Measurements from ENCODE around the gene RCN1.

RCN1 gene

DNA sequence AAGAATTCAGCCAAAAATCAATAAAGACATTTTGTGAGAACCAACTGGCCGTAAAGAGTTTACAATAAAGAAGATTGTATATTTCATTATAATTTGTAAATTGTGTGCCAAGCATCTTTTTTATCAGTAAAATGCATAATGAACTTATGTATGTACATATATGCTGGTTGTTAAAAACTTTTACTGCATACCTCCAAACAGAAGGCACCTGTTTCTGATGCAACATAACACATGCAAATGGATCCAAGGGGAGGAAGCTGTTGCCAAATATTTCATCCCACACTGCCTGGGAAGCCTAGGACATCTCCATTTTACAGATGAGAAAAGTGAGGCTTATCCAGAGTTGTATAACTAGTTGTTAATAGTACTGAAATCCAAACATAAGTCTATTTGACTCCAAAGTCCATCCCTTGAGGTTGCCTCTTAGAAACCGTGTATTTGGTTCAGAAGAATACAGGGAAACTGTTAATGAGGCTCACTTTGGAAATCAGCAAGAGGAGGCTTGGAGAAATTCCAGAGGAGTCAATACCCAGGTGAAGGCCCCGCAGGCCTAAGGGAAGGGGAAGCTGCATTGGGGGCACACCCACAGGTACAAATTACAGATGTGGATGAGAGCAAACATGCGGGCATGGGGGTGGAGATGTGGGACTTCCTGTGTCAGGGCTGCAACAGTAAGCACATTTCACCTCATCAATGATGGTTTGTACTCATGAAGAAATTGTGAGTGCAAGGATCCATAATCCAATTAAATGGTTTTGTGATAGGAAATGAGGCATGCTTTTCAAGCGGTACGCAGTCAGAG, 51.1 kb downstream of the RCN1 start:
- FAIRE-seq, result no peak

DNA sequence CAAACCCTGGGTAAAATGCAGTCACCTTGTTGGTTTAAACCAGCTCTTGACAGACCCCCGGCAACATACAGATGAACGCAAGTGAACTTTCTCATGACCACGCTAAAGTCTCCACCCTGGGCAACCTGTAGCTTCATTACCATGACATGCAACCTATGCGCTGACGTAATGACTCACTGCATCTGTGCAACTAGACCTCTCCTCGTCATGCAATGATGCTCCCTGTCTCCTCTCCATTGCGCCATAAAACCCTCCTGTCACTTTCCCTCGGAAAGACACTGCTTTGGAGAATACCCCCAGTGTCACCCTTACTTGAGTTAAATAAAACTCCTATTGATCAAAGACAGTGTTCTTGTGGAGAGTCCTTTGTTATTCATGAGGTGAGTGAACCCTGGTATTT, 52.5 kb downstream of the RCN1 start:
- DNase-seq (ENCODE audit: insufficient read length, low spot score) (no peak), FAIRE-seq (no peak)
- TF ChIP-seq POLR2AphosphoS5 (IDR thresholded peaks at IDR 0.05; ENCODE audit: low read depth, low read length) (no peak), TAF1 (IDR thresholded peaks at IDR 0.05; ENCODE audit: low read depth, low read length) (no peak), POU2F2 (IDR thresholded peaks at IDR 0.05; ENCODE audit: low read depth, low read length) (no peak), SPI1 (IDR thresholded peaks at IDR 0.05; ENCODE audit: low read depth, low read length) (no peak), POLR2A (IDR thresholded peaks at IDR 0.05; ENCODE audit: low read depth, low read length) (no peak), PAX5 (IDR thresholded peaks at IDR 0.05; ENCODE audit: insufficient read depth, low read length, severe bottlenecking) (no peak)

More for the DNA sequence above, 51.1 kb downstream of the RCN1 start:
- TF ChIP-seq POLR2A (IDR thresholded peaks at IDR 0.05; ENCODE audit: low read depth, low read length) (no peak), TAF1 (IDR thresholded peaks at IDR 0.05; ENCODE audit: low read depth, low read length) (no peak), POLR2AphosphoS5 (IDR thresholded peaks at IDR 0.05; ENCODE audit: low read depth, low read length) (no peak), SPI1 (IDR thresholded peaks at IDR 0.05; ENCODE audit: low read depth, low read length) (no peak), POU2F2 (IDR thresholded peaks at IDR 0.05; ENCODE audit: low read depth, low read length) (no peak), PAX5 (IDR thresholded peaks at IDR 0.05; ENCODE audit: insufficient read depth, low read length, severe bottlenecking) (no peak)
- no peak for DNase-seq (ENCODE audit: insufficient read length, low spot score)

DNA sequence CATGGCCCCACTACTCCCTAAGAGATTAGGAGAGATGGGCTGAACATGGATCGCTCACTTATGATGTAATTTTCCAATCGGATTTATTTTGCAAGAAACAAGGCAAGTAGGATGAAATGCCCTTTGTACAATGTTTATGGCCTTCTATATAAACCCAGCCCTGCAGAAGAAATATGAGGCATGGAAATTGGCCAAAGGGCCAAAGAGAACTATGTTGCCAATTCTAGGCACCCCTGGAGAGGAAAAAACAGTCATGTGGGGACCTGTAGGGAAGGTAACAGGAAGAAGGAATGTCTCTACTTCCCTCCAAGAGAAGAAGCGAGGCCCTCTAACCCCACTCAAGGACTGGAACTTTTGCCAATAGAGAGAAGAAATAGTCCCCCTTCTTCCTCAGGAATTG, 54.4 kb downstream of the RCN1 start:
- no peak for DNase-seq (ENCODE audit: insufficient read length, low spot score)
- no peak for FAIRE-seq
- no peak for TF ChIP-seq POU2F2 (IDR thresholded peaks at IDR 0.05; ENCODE audit: low read depth, low read length)
- TF ChIP-seq POLR2A (IDR thresholded peaks at IDR 0.05; ENCODE audit: low read depth, low read length), result no peak
- TF ChIP-seq TAF1 (IDR thresholded peaks at IDR 0.05; ENCODE audit: low read depth, low read length), result no peak
- TF ChIP-seq PAX5 (IDR thresholded peaks at IDR 0.05; ENCODE audit: insufficient read depth, low read length, severe bottlenecking), result no peak
- TF ChIP-seq SPI1 (IDR thresholded peaks at IDR 0.05; ENCODE audit: low read depth, low read length), result no peak

DNA sequence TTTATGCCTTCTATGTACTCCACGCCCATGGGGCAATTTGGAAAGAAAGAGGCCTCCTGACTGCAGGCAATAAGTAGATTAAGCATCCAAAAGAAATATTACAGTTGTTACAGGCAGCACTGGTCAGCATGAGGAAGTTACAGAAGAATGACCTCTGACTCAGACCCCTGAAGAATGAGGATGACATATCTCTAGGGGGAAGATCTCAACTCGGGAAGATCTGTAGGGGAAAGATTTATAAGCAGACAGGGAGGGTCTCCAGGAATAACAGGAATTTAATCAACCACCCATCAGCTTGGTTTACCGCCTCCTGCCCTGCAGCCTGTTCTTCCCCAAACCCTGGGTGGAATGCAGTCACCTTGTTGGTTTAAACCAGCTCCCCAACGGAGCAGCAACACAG, 58.0 kb downstream of the RCN1 start:
- TF ChIP-seq SPI1 (IDR thresholded peaks at IDR 0.05; ENCODE audit: low read depth, low read length) (no peak), PAX5 (IDR thresholded peaks at IDR 0.05; ENCODE audit: insufficient read depth, low read length, severe bottlenecking) (no peak), TAF1 (IDR thresholded peaks at IDR 0.05; ENCODE audit: low read depth, low read length) (no peak), POLR2AphosphoS5 (IDR thresholded peaks at IDR 0.05; ENCODE audit: low read depth, low read length) (no peak), POU2F2 (IDR thresholded peaks at IDR 0.05; ENCODE audit: low read depth, low read length) (no peak), POLR2A (IDR thresholded peaks at IDR 0.05; ENCODE audit: low read depth, low read length) (no peak)
- no peak for DNase-seq (ENCODE audit: insufficient read length, low spot score)
- no peak for FAIRE-seq

DNA sequence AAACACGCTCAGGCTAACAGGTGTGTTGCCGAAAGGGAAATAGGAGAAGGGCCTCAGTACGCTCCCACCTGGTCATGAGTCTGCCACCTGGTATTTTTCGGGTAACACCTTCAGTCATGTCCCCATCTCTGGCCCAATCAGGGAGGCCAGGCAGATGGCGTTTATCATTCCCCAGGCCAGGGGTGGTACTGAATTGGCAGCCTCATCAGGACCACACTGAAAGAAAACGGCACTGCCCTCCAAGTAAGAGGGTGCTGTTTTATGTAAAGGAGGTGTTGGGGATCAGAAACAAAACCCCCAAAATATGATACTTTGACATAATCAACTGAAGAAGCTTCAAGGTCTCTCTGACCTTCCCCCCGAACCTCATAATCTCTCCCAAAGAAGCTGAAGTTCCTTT, 58.9 kb downstream of the RCN1 start:
- no peak for TF ChIP-seq POU2F2 (IDR thresholded peaks at IDR 0.05; ENCODE audit: low read depth, low read length)
- TF ChIP-seq TAF1 (IDR thresholded peaks at IDR 0.05; ENCODE audit: low read depth, low read length), result no peak
- no peak for TF ChIP-seq POLR2AphosphoS5 (IDR thresholded peaks at IDR 0.05; ENCODE audit: low read depth, low read length)
- no peak for TF ChIP-seq PAX5 (IDR thresholded peaks at IDR 0.05; ENCODE audit: insufficient read depth, low read length, severe bottlenecking)
- TF ChIP-seq POLR2A (IDR thresholded peaks at IDR 0.05; ENCODE audit: low read depth, low read length), result no peak
- TF ChIP-seq SPI1 (IDR thresholded peaks at IDR 0.05; ENCODE audit: low read depth, low read length), result no peak
- no peak for DNase-seq (ENCODE audit: insufficient read length, low spot score)
- no peak for FAIRE-seq

DNA sequence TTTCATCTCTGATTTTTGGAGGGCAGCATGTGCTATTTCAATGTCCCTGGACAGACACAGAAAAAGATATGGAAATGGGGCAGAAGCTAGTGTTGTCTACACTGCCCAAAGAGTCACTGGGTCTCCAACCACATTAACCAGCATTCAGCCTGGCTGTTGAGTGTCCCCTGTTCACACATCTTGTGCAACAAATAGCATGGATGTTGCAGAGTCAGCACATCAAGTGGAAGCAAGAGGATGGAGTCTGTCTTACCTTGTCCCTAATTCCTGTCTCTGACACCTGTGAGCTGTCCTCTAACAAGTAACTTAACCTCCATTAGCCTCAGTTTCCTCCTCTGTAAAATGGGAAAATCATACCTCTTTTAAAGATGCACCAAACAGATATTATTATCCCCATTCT, 60.2 kb downstream of the RCN1 start:
- no peak for FAIRE-seq
- DNase-seq (ENCODE audit: insufficient read length, low spot score), result no peak
- TF ChIP-seq SPI1 (IDR thresholded peaks at IDR 0.05; ENCODE audit: low read depth, low read length), result no peak
- TF ChIP-seq POLR2AphosphoS5 (IDR thresholded peaks at IDR 0.05; ENCODE audit: low read depth, low read length), result no peak
- no peak for TF ChIP-seq PAX5 (IDR thresholded peaks at IDR 0.05; ENCODE audit: insufficient read depth, low read length, severe bottlenecking)
- TF ChIP-seq POU2F2 (IDR thresholded peaks at IDR 0.05; ENCODE audit: low read depth, low read length), result no peak

DNA sequence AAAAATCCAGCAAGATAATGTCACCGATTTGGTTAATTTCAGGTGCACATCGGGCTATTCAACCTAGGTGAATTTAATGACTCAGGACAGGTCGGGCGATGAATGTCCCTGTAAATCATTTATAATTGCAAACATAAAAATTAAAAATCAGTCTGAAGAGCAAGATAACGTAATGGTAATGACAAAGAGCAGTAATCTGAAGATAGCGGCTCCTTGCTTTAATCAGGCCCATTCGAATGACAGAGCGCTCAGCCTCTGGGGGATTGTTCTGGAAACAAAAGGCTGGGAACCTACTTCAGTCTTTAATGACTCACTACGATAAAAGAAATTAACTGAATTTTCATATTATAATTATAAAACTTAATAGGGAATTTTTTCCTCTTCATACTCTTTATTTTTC, 61.3 kb downstream of the RCN1 start:
- no peak for DNase-seq (ENCODE audit: insufficient read length, low spot score)
- no peak for FAIRE-seq
- TF ChIP-seq POLR2A (IDR thresholded peaks at IDR 0.05; ENCODE audit: low read depth, low read length), result no peak
- TF ChIP-seq POU2F2 (IDR thresholded peaks at IDR 0.05; ENCODE audit: low read depth, low read length), result no peak
- TF ChIP-seq SPI1 (IDR thresholded peaks at IDR 0.05; ENCODE audit: low read depth, low read length), result no peak
- TF ChIP-seq PAX5 (IDR thresholded peaks at IDR 0.05; ENCODE audit: insufficient read depth, low read length, severe bottlenecking), result no peak
- TF ChIP-seq TAF1 (IDR thresholded peaks at IDR 0.05; ENCODE audit: low read depth, low read length), result no peak
- TF ChIP-seq POLR2AphosphoS5 (IDR thresholded peaks at IDR 0.05; ENCODE audit: low read depth, low read length), result no peak

DNA sequence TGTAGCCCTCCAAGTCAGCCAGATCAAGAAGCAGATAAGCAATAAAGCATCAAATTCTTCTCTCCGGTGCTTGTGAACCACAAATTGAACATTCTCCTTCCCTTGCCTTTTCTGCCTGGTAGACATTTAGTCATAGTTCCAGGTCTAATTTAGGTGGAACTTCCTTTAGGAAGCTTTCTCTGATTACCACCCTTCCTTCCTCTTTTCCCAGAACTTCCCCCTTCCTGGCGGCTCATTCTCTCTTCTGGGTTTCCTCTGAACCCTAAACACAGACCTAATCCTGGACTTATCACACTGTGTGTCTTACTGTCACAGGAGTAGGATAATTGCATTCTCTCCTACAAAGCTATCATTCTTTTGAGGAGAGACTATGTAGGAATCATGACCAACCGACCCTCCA, 61.9 kb downstream of the RCN1 start:
- FAIRE-seq (no peak), DNase-seq (ENCODE audit: insufficient read length, low spot score) (no peak)
- TF ChIP-seq POLR2AphosphoS5 (IDR thresholded peaks at IDR 0.05; ENCODE audit: low read depth, low read length), result no peak
- no peak for TF ChIP-seq PAX5 (IDR thresholded peaks at IDR 0.05; ENCODE audit: insufficient read depth, low read length, severe bottlenecking)
- TF ChIP-seq TAF1 (IDR thresholded peaks at IDR 0.05; ENCODE audit: low read depth, low read length), result no peak
- no peak for TF ChIP-seq POU2F2 (IDR thresholded peaks at IDR 0.05; ENCODE audit: low read depth, low read length)
- TF ChIP-seq SPI1 (IDR thresholded peaks at IDR 0.05; ENCODE audit: low read depth, low read length), result no peak
- TF ChIP-seq POLR2A (IDR thresholded peaks at IDR 0.05; ENCODE audit: low read depth, low read length), result no peak

DNA sequence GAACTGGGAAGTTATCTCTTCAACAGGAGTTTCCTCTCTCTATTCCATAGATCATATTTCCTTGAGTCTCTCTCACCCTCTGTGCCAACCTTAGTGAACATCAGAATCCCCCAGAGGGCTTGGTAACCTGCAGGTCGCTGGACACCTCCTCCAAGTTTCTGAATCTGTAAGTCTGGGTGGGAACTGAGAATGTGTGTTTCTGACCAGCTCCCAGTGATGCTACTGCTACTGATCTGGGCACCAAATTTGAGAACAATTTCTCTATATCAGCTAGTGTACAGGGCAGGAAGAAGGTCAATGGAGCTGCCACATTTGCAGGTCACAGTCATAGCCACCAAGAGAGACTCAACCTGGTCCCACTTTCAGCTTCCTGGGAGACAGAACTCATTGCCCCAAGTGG, 62.9 kb downstream of the RCN1 start:
- TF ChIP-seq TAF1 (IDR thresholded peaks at IDR 0.05; ENCODE audit: low read depth, low read length), result no peak
- TF ChIP-seq POLR2AphosphoS5 (IDR thresholded peaks at IDR 0.05; ENCODE audit: low read depth, low read length), result no peak
- TF ChIP-seq POU2F2 (IDR thresholded peaks at IDR 0.05; ENCODE audit: low read depth, low read length), result no peak
- TF ChIP-seq POLR2A (IDR thresholded peaks at IDR 0.05; ENCODE audit: low read depth, low read length), result no peak
- no peak for TF ChIP-seq SPI1 (IDR thresholded peaks at IDR 0.05; ENCODE audit: low read depth, low read length)
- TF ChIP-seq PAX5 (IDR thresholded peaks at IDR 0.05; ENCODE audit: insufficient read depth, low read length, severe bottlenecking), result no peak
- DNase-seq (ENCODE audit: insufficient read length, low spot score), result no peak
- FAIRE-seq, result peak; percentile 45

Measured in GM12891 (cell line).